Left colon (tissue), 2 donors: ENCODE measurements around the gene KANK2. TPM values are rescaled to one million over a fixed set of nuclear protein-coding genes. Genes with fewer than 3 reads are reported as not detected.

Experiments
- ATAC-seq: fragments of 200-7000 bp; cut with Tn5 transposase; one replicate; pipeline ENCODE4 v1.9.1; 2020; ENCODE audit warnings: mild to moderate bottlenecking, moderate library complexity
- DNase-seq, 2 donors: peaks; one replicate each; pipeline ENCODE4 v3.0.0-alpha.2; 2020
- intact Hi-C, 2 donors: fragments of 100-400 bp; cut with DNase I in 1 of 2; cut with micrococcal nuclease in 1 of 2; formaldehyde crosslinking; loops; one replicate each; pipeline versions ENCODE4 v1.11.2 to v1.14.0; 2022; cut with DNase I, micrococcal nuclease
- total RNA-seq, 2 donors: library from RNA; stranded (reverse); fragmentation: NEBNext Ultra II Directional; extraction: Animal tissue kit (Norgen Biotek cat#: 25700); gene quantifications; one replicate each; pipeline ENCODE4 v1.2.1, GENCODE V29; 2021
- donor health status: DM: no; HTN: no; CAD: no.
- donor health status: DM: yes; HTN: yes; CAD: no.

The KANK2 gene
- total RNA-seq, 2 donors from 2014 or later, result 28.5 to 85.3 TPM

- no peak for ATAC-seq
- intact Hi-C loops, result loop anchor here (5.0 to 10.0 kb wide), 3 partner anchors 64 to 167 kb away; no protein-coding TSS in a partner anchor
- no peak for DNase-seq
Observed at GRCh38 chr19:11201791-11202190, 4.4 kb upstream of the KANK2 start.

- intact Hi-C loops, result loop anchor here (5.0 to 10.0 kb wide), 3 partner anchors 64 to 166 kb away; no protein-coding TSS in a partner anchor
- ATAC-seq (no peak), DNase-seq (no peak)
Observed at GRCh38 chr19:11200931-11201330, 3.6 kb upstream of the KANK2 start.

GRCh38 chr19:11200015-11200574 is 2.8 kb upstream of the KANK2 start:
- intact Hi-C loops, result loop anchor here (5.0 to 10.0 kb wide), 3 partner anchors 63 to 165 kb away; no protein-coding TSS in a partner anchor
- DNase-seq (no peak), ATAC-seq (no peak)

GRCh38 chr19:11199517-11199916 is 2.2 kb upstream of the KANK2 start:
- ATAC-seq (no peak), DNase-seq (no peak)
- intact Hi-C loops, result no loop called here

- ATAC-seq (no peak), DNase-seq (no peak)
- intact Hi-C loops, result no loop called here
Observed at GRCh38 chr19:11198769-11199424, 1.6 kb upstream of the KANK2 start.

GRCh38 chr19:11198175-11198534 is 810 bp upstream of the KANK2 start:
- intact Hi-C loops, result no loop called here
- DNase-seq (no peak), ATAC-seq (no peak)

GRCh38 chr19:11196406-11197287 is 698 bp downstream of the KANK2 start:
- intact Hi-C loops, result no loop called here
- DNase-seq, result peak in 1 of 2 donors; percentile 45
- peak; percentile 32 for ATAC-seq

GRCh38 chr19:11195681-11196080 is 1.7 kb downstream of the KANK2 start:
- intact Hi-C loops, result no loop called here
- DNase-seq, result no peak
- ATAC-seq, result no peak

GRCh38 chr19:11194656-11195558 is 2.4 kb downstream of the KANK2 start:
- ATAC-seq (no peak), DNase-seq (no peak)
- intact Hi-C loops, result no loop called here

- ATAC-seq (no peak), DNase-seq (no peak)
- intact Hi-C loops, result no loop called here
Observed at GRCh38 chr19:11194173-11194572, 3.2 kb downstream of the KANK2 start.

GRCh38 chr19:11192957-11193939 is 4.1 kb downstream of the KANK2 start:
- DNase-seq (no peak), ATAC-seq (no peak)
- intact Hi-C loops, result no loop called here

GRCh38 chr19:11191934-11192333 is 5.4 kb downstream of the KANK2 start:
- ATAC-seq (no peak), DNase-seq (no peak)
- intact Hi-C loops, result no loop called here

GRCh38 chr19:11191273-11191755 is 6.0 kb downstream of the KANK2 start:
- intact Hi-C loops, result no loop called here
- DNase-seq, result peak in 1 of 2 donors; percentile 66

GRCh38 chr19:11190501-11190900 is 6.8 kb downstream of the KANK2 start:
- no peak for ATAC-seq
- DNase-seq, result no peak
- intact Hi-C loops, result no loop called here

More at GRCh38 chr19:11191273-11191755, 6.0 kb downstream of the KANK2 start:
- peak; percentile 53 for ATAC-seq

GRCh38 chr19:11187441-11187840 is 9.9 kb downstream of the KANK2 start:
- intact Hi-C loops, result no loop called here
- DNase-seq (no peak), ATAC-seq (no peak)

GRCh38 chr19:11182994-11183393 is 14.4 kb downstream of the KANK2 start:
- ATAC-seq (no peak), DNase-seq (no peak)
- intact Hi-C loops, result no loop called here

- intact Hi-C loops, result no loop called here
- ATAC-seq, result no peak
- no peak for DNase-seq
Observed at GRCh38 chr19:11181488-11181887, 15.9 kb downstream of the KANK2 start.
